Measurements from ENCODE around the gene IDH3G.
"Not testable (repeated sequence)": the region's sequence is repeated elsewhere in the genome, so short reads cannot be mapped to it uniquely, and the experiment has no call there.

Gene IDH3G

GRCh38 chrX:153794018-153794896 is at the start of gene IDH3G, which contains the start of gene SSR4:
TSS of gene IDH3G (minus strand) at chrX:153794375. CDS start at chrX:153794326, 49 bp downstream.
TSS of gene SSR4 (plus strand) at chrX:153794668. CDS start at chrX:153794688, 20 bp downstream.
- DNase-seq, result peak; percentile 90 to 91

- DNase-seq, result no peak
Measured at GRCh38 chrX:153836921-153837320, 42.7 kb upstream of the IDH3G start.

- no peak for DNase-seq
Measured at GRCh38 chrX:153832728-153833127, 38.6 kb upstream of the IDH3G start.

- DNase-seq, result no peak
Measured at GRCh38 chrX:153831429-153832150, 37.4 kb upstream of the IDH3G start.

- no peak for DNase-seq
Measured at GRCh38 chrX:153830640-153831428, 36.7 kb upstream of the IDH3G start.

- DNase-seq, result no peak
Measured at GRCh38 chrX:153829799-153830639, 35.8 kb upstream of the IDH3G start, which contains the start of gene PDZD4. TSS of gene PDZD4 (minus strand) at chrX:153830544. CDS start at chrX:153830298, 246 bp downstream.

- DNase-seq, result no peak
Measured at GRCh38 chrX:153829549-153829798, 35.3 kb upstream of the IDH3G start.

- DNase-seq, result no peak
Measured at GRCh38 chrX:153828723-153829548, 34.8 kb upstream of the IDH3G start.

GRCh38 chrX:153828308-153828707 is 34.1 kb upstream of the IDH3G start:
- no peak for DNase-seq

GRCh38 chrX:153827903-153828302 is 33.7 kb upstream of the IDH3G start:
- DNase-seq, result no peak

GRCh38 chrX:153827016-153827415 is 32.8 kb upstream of the IDH3G start:
- DNase-seq, result no peak

- no peak for DNase-seq
Measured at GRCh38 chrX:153825042-153825441, 30.9 kb upstream of the IDH3G start.

GRCh38 chrX:153824348-153824747 is 30.2 kb upstream of the IDH3G start:
- DNase-seq, result no peak

GRCh38 chrX:153821066-153821465 is 26.9 kb upstream of the IDH3G start:
- DNase-seq, result no peak

- no peak for DNase-seq
Measured at GRCh38 chrX:153820601-153821000, 26.4 kb upstream of the IDH3G start.

- no peak for DNase-seq
Measured at GRCh38 chrX:153819384-153820040, 25.3 kb upstream of the IDH3G start.

- DNase-seq, result peak; percentile 50 to 74
Measured at GRCh38 chrX:153818571-153819383, 24.6 kb upstream of the IDH3G start.

GRCh38 chrX:153818064-153818463 is 23.9 kb upstream of the IDH3G start:
- DNase-seq, result not testable (repeated sequence)

GRCh38 chrX:153816831-153817690 is 22.9 kb upstream of the IDH3G start:
- DNase-seq, result peak; percentile 33 to 43

Measured in stimulated activated CD4-positive, alpha-beta T cell treated with anti-CD3 and anti-CD28 coated beads, Interleukin-2, amount 100 ng/mL, for 24 hours (primary cell).